GM18502 (cell line): ENCODE results near the gene ZNF546.
"Not testable (repeated sequence)": the region's sequence is repeated elsewhere in the genome, so short reads cannot be mapped to it uniquely, and the experiment has no call there.

Source experiments
- ATAC-seq: cut with Tn5 transposase; IDR thresholded peaks from one replicate; pipeline ENCODE4 v1.9.1; 2021; ENCODE audit warnings: mild to moderate bottlenecking; ENCODE audit not compliant: unreplicated experiment, poor library complexity

ZNF546 gene

DNA sequence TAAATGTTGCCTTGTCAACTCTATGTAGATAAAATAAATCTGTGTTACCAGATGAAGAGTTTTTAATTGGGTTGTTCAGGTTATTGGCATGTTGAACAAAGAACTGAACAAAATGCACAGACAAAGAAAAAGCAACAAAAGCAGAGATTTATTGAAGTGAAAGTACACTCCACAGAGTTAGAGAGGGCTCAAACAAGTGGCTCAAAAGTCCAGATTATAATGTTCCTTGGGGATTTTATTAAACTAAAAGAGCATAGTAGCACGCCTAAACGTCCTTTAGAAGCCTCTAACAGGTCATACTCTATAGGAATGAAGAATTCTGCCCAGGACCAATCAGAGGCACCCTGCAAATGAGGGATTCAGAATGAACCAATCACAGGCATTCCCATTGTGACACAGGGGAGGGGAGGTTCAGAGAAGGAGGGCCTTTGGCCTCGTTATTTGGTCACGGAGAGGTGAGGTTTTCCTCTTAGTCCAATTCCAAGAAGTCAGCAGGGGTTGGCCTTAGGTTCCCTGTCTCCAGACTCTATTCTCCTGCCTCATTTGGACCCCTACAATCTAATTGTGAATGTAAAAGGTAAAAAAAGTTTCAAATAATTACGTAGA, 13.1 kb upstream of the ZNF546 start:
- no peak for ATAC-seq

DNA sequence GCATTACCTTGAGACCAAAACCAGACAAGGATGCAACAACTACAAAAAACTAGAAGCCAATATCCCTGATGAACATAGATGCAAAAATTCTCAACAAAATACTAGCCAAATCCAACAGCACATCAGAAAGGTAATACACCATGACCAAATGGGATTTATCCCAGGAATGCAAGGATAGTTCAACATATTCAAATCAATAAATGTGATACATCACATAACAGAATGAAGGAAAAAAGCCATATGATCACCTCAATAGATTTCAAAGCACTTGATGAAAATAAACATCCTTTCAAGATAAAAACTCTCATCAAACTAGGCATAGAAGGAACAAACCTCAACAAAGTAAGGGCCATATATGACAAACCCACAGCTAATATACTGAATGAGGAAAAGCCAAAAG, 10.2 kb upstream of the ZNF546 start:
- no peak for ATAC-seq

DNA sequence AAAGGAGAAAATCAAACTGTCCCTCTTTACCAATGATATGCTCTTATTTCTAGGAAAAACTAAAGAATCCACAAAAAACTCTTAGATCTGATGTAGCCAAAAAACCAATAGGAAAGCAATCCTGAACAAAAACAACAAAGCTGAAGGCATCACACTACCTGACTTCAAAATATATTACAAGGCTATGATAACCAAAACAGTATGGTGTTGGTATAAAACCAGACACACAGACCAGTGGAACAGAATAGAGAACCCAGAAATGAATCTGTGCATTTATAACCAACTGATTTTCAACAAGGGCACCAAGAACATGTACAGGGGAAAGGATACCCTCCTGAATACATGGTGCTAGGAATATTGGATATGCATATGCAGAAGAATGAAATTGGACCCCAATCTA, 9.7 kb upstream of the ZNF546 start:
- ATAC-seq, result no peak

DNA sequence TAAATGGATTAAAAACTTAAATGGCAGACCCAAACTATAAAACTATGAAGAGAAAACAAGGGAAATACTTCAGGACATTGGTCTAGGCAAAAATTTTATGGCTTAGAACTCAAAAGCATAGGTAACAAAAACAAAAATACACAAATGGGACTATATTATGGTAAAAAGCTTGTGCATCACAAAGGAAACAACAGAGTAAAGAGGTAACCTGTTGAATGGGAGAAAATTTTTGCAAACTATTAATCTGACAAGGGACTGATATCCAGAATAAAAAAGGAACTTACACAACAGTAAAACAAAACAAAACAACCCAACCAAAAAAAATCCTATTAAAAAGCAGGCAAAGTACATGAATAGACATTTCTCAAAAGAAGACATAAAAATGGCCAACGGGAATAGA, 9.3 kb upstream of the ZNF546 start:
- no peak for ATAC-seq

- no peak for ATAC-seq
Measured at GRCh38 chr19:39993605-39994004, 3.3 kb upstream of the ZNF546 start.

DNA sequence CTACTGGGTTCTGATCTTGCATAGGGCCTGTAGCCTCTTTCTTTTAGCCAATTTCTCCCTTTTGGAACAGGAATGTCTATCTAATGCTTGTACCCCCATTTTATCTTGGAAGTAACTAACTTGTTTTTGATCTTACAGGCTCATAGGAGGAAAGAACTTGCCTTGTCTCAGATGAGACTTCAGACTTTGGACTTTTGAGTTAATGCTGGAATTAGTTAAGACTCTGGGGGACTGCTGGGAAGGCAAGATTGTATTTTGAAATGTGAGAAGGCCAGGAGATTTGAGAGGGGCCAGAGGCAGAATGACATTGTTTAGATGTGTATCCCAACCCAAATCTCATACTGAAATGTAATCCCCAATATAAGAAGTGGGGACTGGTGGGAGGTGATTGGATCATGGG, 2.5 kb upstream of the ZNF546 start:
- no peak for ATAC-seq

DNA sequence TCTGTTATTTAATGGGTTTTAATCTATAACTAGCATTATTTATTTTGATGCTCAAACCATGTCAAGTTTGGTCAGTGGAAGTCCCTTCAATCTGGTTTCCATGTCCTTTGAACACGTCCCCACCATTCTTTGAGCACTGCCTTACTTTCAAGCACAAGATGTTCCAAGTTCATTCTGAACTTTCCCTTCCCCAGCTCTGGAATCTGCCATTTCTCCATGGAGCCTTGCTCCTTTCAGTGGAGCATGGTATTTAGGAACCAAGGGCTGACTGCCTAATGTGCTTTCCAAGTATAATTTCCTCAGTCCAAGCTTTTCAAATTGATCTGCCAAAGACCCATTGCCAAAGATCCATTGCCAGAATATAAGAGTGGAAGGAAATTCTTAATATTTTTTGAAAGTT, 1.1 kb upstream of the ZNF546 start:
- ATAC-seq, result no peak

- peak; percentile 36 for ATAC-seq
Measured at GRCh38 chr19:39996218-39996810, 546 bp upstream of the ZNF546 start.

GRCh38 chr19:39997638-39998216, 867 bp downstream of the ZNF546 start:
- no peak for ATAC-seq

DNA sequence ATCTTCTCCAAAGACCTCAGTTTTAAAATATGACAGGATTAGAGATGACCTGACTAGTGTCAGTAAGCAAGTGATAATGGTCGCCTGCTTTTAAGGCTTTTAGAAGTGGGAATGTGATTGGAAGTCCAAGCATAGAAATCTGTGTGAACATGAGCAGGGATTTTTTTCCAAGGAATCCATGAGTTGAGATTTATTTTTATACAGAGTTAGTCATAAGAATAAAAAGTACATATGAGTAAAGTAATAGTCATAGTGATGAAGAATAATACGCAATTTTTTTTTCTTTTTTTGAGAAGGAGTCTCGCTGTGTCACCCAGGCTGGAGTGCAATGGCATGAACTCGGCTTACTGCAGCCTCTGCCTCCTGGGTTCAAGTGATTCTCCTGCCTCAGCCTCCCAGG, 1.6 kb downstream of the ZNF546 start:
- ATAC-seq, result no peak

GRCh38 chr19:40005691-40006272, 8.9 kb downstream of the ZNF546 start:
- no peak for ATAC-seq

DNA sequence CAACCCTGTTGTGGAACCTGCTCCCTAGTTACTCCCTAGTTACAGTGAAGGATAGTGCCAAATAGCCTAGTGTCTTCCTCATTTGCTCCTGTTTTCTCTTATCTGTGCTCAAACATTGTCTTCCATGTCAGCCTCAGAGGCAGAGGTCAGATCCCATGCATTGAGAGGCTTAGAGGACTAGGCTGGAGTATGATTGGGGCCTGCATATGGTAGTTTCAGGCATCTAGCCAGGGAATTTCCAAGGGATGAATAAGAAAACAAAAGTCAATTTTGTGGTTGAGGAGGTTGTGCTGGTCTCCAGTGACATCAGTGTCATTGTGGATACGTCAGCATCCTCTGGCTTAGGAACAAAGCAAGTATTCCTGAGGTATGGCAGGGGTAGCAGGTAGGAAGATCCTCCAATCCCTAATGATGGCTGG, 9.4 kb downstream of the ZNF546 start:
- ATAC-seq, result no peak

- no peak for ATAC-seq
Measured at GRCh38 chr19:40009674-40010073, 12.8 kb downstream of the ZNF546 start.

DNA sequence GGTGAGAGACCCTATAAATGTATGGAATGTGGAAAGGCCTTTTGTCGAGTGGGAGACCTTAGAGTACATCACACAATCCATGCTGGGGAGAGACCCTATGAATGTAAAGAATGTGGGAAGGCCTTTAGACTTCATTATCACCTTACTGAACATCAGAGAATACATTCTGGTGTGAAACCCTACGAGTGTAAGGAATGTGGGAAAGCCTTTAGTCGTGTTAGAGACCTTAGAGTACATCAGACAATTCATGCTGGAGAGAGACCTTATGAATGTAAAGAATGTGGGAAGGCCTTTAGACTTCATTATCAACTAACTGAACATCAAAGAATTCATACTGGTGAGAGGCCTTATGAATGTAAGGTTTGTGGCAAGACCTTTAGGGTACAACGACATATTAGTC, 17.1 kb downstream of the ZNF546 start:
- no peak for ATAC-seq

DNA sequence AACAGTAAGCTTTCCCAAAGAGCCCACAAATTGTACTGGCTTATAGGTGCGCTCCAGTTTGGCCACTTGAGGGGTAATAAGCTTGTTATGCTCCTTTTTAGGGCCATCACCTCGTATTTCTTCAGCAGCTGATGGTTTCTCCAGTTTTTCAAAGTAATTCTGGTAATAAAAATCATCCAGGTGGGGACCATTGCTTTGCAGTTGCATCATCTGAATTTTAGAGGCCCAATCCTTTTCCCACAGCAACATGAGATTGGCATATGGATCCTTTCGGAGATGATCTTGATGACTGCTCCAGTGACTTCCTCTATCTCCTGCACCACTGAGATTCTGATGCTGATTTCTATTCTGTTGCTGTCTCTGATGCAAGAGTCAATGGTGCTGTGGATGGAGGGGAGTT, 27.1 kb downstream of the ZNF546 start:
- no peak for ATAC-seq

DNA sequence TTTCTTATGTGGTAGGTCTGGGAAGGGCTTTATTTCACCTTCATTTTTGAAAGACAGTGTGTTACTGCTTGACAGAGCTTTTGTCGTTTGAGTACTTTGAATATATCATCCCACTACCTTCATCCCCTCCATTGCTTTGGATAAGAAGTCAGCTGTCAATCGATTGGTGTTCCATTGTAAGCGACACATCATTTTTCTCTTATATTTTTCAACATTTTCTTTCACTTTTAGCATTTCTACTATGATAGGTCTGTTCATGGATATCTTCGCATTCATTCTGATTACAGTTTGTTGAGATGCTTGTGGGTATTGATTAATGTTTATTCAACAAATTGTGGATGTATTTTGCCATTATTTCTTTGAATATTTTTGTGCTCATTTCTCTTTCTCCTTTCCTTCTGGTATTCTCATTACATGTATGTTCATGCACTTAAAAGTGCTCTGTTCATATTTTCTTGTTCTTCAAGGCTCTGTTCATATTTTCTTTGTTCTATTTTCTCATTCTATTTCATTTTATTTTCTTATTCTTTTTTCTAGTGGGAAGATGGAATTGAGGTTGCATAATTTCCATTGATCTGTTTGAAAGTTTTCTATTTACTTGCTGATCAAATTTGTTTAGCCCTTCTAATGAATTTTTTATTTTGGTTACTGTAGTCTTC, 29.2 kb downstream of the ZNF546 start:
- no peak for ATAC-seq

GRCh38 chr19:40026597-40026970, 29.7 kb downstream of the ZNF546 start:
- no peak for ATAC-seq

- no peak for ATAC-seq
Measured at GRCh38 chr19:40033989-40034560, 37.2 kb downstream of the ZNF546 start.

DNA sequence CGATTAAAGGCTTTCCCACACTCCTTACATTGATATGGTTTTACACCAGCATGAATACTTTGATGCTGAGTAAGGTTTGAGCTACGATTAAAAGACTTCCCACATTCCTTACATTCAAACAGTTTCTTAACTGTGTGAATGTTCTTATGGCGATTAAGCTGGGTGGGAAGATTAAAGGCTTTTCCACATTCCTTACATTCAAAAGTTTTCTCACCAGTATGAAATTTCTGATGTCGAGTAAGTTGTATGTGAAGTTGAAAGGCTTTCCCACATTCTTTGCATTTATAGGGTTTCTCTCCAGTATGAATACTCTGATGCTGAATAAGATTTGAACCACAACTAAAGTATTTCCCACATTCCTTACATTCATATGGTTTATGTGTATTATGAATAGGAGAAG, 39.1 kb downstream of the ZNF546 start:
- ATAC-seq, result no peak

DNA sequence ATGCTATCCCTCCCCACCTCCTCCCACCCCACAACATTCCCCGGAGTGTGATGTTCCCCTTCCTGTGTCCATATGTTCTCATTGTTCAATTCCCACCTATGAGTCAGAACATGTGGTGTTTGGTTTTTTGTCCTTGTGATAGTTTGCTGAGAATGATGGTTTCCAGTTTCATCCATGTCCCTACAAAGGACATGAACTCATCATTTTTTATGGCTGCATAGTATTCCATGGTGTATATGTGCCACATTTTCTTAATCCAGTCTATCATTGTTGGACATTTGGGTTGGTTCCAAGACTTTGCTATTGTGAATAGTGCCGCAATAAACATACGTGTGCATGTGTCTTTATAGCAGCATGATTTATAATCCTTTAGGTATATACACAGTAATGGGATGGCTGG, 41.2 kb downstream of the ZNF546 start:
- not testable (repeated sequence) for ATAC-seq

- ATAC-seq, result not testable (repeated sequence)
Measured at GRCh38 chr19:40041718-40042117, 44.9 kb downstream of the ZNF546 start.
